Measurements from ENCODE around the gene TRPV3. TPM values are rescaled to one million over a fixed set of nuclear protein-coding genes. Genes with fewer than 3 reads are reported as not detected.
A peak's percentile ranks its signal among the peaks of the same experiment; 100 is the strongest.

The TRPV3 gene
- total and polyA plus RNA-seq, 2 donors (not counting 1 experiment from before 2014, with no cell fraction given): 1.6 to 18.2 TPM

DNA sequence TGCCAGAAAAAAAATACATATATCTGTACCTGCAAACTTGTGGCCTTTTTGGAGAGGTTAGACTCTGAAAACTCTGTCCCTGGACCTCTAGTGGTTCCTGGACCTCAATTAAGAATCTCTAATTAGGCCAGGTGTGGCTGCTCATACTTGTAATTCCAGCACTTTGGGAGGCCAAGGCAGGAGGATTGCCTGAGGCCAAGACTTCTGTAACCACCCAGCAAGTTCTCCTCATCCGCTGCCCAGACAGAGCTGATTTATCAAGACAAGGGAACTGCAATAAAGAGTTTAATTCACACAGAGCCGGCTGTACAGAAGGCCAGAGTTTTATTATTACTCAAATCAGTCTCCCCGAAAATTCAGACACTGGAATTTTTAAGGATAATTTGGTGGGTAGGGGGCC lies 77.6 kb downstream of the TRPV3 start:
- ChIA-PET POLR2A (no interaction called here), CTCF (no interaction called here)
- intact Hi-C loops (cut with micrococcal nuclease): no loop called here
- Histone ChIP-seq H3K4me1 (ENCODE audit: control insufficient read depth in 2 of 2, insufficient read depth in 2 of 2, low read length in 2 of 2) (no peaks in the 10 kb centered on the region), H2AFZ (ENCODE audit: insufficient read depth, low read depth, low read length, poor library complexity, severe bottlenecking) (no peak overlapping the region), H3K27ac (ENCODE audit: low read length in 2 of 2) (no peak overlapping the region), H4K20me1 (ENCODE audit: control insufficient read depth, insufficient read depth, low read length, poor library complexity, severe bottlenecking) (no peaks in the 10 kb centered on the region), H3K4me2 (replicated peaks; ENCODE audit: low read depth, low read length, poor library complexity, severe bottlenecking) (no peak overlapping the region), H3K79me2 (ENCODE audit: control insufficient read depth, insufficient read depth, low read length) (no peaks in the 10 kb centered on the region), H3K27me3 (replicated peaks in 1 of 4; ENCODE audit: control extremely low read depth in 1 of 4, control insufficient read depth in 3 of 4, insufficient read depth in 4 of 4, low read length in 3 of 4) (peaks cover 0 to 4% (median 1%) of the 10 kb centered on the region in 4 experiments), H3K9ac (ENCODE audit: low read length) (no peak overlapping the region), H3K4me3 (ENCODE audit: control extremely low read depth in 1 of 5, extremely low read depth in 1 of 5, insufficient read depth in 1 of 5, low read depth in 2 of 5, low read length in 4 of 5) (no peak overlapping the region), H3K36me3 (replicated peaks in 1 of 2; ENCODE audit: control extremely low read depth in 1 of 2, control insufficient read depth in 1 of 2, extremely low read depth in 1 of 2, insufficient read depth in 2 of 2, low read length in 1 of 2) (no peaks in the 10 kb centered on the region), H3K9me3 (ENCODE audit: control extremely low read depth in 1 of 3, control insufficient read depth in 2 of 3, insufficient read depth in 1 of 3, low read length in 2 of 3) (no peaks in the 10 kb centered on the region)
- no peak overlapping the region for H3K4me3 Mint-ChIP-seq
- no peak for ATAC-seq (ENCODE audit: low read depth)
- WGBS (ENCODE audit: insufficient coverage): no CpG with 5 or more reads among the region's 3 CpGs
- TF ChIP-seq, protein P1, sequence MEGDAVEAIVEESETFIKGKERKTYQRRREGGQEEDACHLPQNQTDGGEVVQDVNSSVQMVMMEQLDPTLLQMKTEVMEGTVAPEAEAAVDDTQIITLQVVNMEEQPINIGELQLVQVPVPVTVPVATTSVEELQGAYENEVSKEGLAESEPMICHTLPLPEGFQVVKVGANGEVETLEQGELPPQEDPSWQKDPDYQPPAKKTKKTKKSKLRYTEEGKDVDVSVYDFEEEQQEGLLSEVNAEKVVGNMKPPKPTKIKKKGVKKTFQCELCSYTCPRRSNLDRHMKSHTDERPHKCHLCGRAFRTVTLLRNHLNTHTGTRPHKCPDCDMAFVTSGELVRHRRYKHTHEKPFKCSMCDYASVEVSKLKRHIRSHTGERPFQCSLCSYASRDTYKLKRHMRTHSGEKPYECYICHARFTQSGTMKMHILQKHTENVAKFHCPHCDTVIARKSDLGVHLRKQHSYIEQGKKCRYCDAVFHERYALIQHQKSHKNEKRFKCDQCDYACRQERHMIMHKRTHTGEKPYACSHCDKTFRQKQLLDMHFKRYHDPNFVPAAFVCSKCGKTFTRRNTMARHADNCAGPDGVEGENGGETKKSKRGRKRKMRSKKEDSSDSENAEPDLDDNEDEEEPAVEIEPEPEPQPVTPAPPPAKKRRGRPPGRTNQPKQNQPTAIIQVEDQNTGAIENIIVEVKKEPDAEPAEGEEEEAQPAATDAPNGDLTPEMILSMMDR (IDR thresholded peaks at IDR 0.05): no peak
- no peak for TF ChIP-seq EZH2 (IDR thresholded peaks at IDR 0.05; ENCODE audit: borderline replicate concordance, insufficient read depth, low read depth, low read length, poor library complexity, severe bottlenecking)
- no peaks in the 10 kb centered on the region for H3K9me3 Mint-ChIP-seq (ENCODE audit: insufficient read depth)
- peaks cover 16% of the 10 kb centered on the region for H3K27me3 Mint-ChIP-seq
- no peak overlapping the region for H3K27ac Mint-ChIP-seq
- peaks cover 3% of the 10 kb centered on the region for H3K4me1 Mint-ChIP-seq
- DNase-seq: no peak

DNA sequence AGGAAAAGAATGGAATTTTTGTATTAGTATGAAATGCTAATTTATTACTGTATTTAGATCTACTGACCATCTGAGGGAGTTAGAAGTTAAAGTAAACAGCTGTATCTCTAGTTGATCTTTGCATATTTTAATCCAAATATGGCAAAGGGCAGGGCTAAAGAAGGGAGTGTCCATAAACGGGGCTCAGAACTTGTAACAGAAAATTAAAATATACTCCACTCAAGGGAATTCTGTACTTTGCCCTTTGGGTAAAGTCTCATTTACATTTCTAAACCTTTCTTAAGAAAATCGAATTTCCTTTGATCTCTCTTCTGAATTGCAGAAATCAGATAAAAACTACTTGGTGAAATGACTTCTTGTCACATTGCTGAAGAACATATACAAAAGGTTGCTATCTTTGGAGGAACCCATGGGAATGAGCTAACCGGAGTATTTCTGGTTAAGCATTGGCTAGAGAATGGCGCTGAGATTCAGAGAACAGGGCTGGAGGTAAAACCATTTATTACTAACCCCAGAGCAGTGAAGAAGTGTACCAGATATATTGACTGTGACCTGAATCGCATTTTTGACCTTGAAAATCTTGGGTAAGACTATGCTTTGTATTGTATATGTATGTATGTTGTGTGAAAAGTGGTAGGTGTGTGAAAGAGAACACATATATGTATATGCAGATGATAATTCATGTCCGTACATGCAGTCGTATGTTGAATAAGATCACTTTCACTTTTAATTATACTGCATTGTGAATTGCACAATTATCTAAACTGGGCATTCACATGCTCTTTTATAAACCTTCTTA lies 81.6 kb downstream of the TRPV3 start, which contains the start of gene ASPA:
Gene ASPA (plus strand): TSS at position 186 of the 799 bp plus-strand sequence. CDS start 163 bp downstream, at position 349.
- Histone ChIP-seq H3K27ac (ENCODE audit: low read length in 2 of 2) (no peak within 1 kb of the TSS), H4K20me1 (ENCODE audit: control insufficient read depth, insufficient read depth, low read length, poor library complexity, severe bottlenecking) (no peaks in the 10 kb centered on the region), H3K4me2 (replicated peaks; ENCODE audit: low read depth, low read length, poor library complexity, severe bottlenecking) (peak within 1 kb of the TSS; percentile 27), H3K9me3 (ENCODE audit: control extremely low read depth in 1 of 3, control insufficient read depth in 2 of 3, insufficient read depth in 1 of 3, low read length in 2 of 3) (peaks cover 0 to 3% (median 0%) of the 10 kb centered on the region in 3 donors), H3K79me2 (ENCODE audit: control insufficient read depth, insufficient read depth, low read length) (no peaks in the 10 kb centered on the region), H3K27me3 (replicated peaks in 1 of 4; ENCODE audit: control extremely low read depth in 1 of 4, control insufficient read depth in 3 of 4, insufficient read depth in 4 of 4, low read length in 3 of 4) (peaks cover 0 to 4% (median 1%) of the 10 kb centered on the region in 4 experiments), H3K4me3 (ENCODE audit: control extremely low read depth in 1 of 5, extremely low read depth in 1 of 5, insufficient read depth in 1 of 5, low read depth in 2 of 5, low read length in 4 of 5) (peak within 1 kb of the TSS in 2 of 5 experiments; percentile 3 to 37), H3K9ac (ENCODE audit: low read length) (peak within 1 kb of the TSS; percentile 41), H2AFZ (ENCODE audit: insufficient read depth, low read depth, low read length, poor library complexity, severe bottlenecking) (peak within 1 kb of the TSS; percentile 21), H3K4me1 (ENCODE audit: control insufficient read depth in 2 of 2, insufficient read depth in 2 of 2, low read length in 2 of 2) (no peaks in the 10 kb centered on the region), H3K36me3 (replicated peaks in 1 of 2; ENCODE audit: control extremely low read depth in 1 of 2, control insufficient read depth in 1 of 2, extremely low read depth in 1 of 2, insufficient read depth in 2 of 2, low read length in 1 of 2) (no peaks in the 10 kb centered on the region)
- no peak for DNase-seq
- H3K27ac Mint-ChIP-seq: no peak within 1 kb of the TSS
- intact Hi-C loops (cut with micrococcal nuclease): no loop called here
- TF ChIP-seq EZH2 (IDR thresholded peaks at IDR 0.05; ENCODE audit: borderline replicate concordance, insufficient read depth, low read depth, low read length, poor library complexity, severe bottlenecking): no peak
- WGBS (ENCODE audit: insufficient coverage): no CpG with 5 or more reads among the region's 7 CpGs
- ChIA-PET CTCF (no interaction called here), POLR2A (no interaction called here)
- H3K4me1 Mint-ChIP-seq: peaks cover 3% of the 10 kb centered on the region
- H3K4me3 Mint-ChIP-seq: peak within 1 kb of the TSS; percentile 51
- ATAC-seq (ENCODE audit: low read depth): no peak
- peaks cover 10% of the 10 kb centered on the region for H3K27me3 Mint-ChIP-seq
- H3K9me3 Mint-ChIP-seq (ENCODE audit: insufficient read depth): no peaks in the 10 kb centered on the region
